ENCODE results near the gene DUSP6.
A peak's percentile ranks its signal among the peaks of the same experiment; 100 is the strongest.

Gene DUSP6

DNA sequence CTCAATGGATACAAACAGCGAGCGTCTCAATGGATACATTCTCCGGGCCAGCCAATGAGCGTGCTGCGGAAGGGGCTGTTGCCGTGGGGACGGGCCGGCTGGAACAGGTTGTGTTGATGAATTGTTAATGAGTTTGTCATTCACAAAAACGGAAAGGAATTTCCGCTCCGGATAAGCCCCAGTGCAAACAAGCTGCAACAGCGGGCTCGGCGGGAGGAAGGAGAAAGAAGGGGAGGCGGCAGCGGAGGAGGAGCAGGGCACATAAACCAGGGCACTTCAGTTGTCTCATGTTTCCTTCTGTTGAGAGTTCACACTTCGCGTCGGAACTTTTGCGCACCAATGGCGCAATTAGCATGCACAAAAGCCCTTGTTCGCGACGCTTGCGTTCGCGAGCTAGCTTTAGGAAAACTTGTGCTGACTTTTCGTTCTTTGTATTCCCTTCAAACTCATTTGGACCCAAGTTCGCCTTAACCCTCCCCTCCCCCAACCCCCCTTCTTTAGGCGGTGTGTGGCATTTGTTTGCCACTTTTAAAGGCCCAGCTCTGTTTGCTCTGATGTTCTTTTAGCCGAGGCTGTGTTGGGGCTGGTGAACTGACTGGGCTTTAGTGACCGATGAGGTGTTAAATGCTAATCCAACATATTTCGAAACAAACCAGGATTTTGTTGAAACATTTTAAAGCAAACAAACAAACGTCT lies at the start of gene DUSP6:
Gene DUSP6, minus strand, starts transcription at position 10 of the 696 bp plus-strand sequence. CDS start 462 bp downstream, outside the sequence.
- DNase-seq: peak; percentile 87

- DNase-seq: no peak
These were observed 49.2 kb upstream of the DUSP6 start for GRCh38 chr12:89401433-89402058.

DNA sequence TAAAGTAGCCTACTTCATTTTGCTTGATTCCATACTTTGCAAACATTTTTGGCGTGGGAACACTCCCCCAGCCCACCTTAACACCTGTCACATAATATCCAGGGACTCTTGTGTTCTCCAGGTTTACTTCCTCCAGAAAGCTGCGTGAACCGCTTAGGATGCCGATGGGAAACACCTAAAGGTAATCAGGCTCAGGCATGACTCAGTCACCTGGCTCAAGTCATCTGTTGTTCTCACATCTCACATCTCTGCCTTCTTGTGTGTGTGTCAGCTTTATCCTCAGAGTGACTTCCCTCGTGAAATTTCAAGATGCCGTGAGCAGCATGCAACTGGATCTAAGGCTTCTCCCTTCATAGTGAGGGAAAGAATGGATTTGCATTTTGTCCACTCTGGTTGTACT lies 48.1 kb upstream of the DUSP6 start:
- DNase-seq: no peak

DNA sequence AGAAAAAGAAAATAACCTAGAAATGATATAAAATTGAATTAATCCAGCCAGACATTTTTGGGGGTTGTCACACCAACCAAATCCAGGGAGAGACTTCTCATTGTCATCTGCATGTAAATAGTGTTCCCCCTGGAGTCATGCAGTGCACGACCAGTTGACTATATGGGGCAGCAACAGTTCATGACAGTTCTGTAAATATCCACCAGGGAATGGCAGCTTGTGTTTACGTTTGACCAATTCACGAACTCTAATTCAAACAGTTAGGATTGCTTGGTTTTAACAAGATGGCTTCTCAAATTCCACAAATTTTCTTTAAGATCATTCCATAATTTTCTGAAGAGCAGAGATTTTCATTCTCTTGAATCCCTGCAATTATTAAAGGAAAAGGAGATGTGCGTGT lies 43.4 kb upstream of the DUSP6 start:
- DNase-seq: no peak

DNA sequence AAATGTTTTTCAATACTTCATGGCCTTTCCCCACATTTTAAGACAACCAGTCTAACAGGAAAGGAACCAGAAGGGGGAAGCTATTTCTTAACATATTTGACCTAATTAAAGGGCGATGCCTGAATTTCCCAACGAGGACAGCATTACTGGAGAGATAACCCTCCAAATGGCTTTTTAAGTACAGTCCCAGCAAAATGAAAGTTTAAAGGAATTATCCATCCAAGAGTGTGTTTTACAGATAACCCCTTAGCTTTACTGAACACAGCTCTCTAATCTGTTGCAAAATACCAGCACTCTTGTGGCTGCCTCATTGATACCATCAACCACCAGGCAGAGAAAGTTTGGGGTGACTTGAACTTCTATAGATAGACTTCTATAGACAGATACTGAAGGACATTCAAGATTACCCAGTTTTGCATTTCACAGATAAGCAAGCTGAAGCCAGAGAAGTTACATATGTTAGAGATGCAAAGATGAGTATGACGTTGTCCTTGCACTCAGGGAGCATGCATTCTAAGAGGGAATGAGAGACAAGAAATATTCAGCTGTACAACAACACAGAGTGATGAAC lies 41.3 kb upstream of the DUSP6 start:
- DNase-seq: no peak

DNA sequence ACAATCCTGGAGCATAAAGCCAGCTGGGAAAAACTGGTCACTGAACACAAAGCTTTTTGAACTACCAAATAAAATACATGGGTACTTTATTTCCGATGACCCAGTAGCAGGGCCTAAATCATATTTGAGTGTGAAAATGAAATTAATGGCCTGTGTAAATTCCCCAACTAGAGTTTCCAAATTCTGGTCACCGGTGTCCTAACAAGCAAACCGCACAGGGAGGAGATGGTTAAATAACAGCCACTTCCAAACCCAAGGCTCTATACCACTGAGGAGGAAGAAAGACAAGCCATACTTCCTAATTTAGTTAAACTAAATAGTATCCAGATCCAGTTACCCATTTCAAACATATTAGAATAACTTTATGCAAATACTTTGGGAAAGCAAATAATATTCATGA lies 40.1 kb upstream of the DUSP6 start:
- DNase-seq: no peak

DNA sequence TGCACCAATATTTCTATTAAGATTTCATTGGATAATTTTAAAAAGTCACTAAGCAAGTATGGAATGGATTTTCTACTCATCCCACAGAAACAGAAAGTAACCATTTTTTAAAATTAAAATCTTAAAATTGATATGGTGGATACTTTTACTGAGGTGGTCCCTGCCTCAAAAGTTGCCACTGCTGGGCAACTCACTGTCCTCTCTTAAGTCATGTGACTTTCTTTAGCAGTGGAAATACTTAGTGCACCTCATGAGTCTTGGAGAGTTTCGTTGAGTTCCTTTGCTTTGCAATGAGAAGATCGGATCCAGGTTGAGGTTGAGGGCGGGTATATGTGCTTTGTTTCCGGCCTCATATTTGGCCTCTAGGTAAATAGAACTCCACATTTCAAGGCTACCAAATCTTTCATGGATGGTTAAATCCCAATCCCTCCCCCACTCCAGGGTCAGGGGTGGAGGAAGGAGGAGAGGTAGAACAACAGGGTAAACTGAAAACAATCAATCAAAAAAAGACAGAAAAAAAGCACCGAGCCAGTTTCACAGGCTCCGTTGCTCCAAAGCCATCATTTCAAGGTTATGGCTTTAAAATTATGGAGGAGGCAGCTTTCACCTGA lies 39.5 kb upstream of the DUSP6 start:
- DNase-seq: no peak

- no peak for DNase-seq
These were observed 38.7 kb upstream of the DUSP6 start for GRCh38 chr12:89390802-89391673.

DNA sequence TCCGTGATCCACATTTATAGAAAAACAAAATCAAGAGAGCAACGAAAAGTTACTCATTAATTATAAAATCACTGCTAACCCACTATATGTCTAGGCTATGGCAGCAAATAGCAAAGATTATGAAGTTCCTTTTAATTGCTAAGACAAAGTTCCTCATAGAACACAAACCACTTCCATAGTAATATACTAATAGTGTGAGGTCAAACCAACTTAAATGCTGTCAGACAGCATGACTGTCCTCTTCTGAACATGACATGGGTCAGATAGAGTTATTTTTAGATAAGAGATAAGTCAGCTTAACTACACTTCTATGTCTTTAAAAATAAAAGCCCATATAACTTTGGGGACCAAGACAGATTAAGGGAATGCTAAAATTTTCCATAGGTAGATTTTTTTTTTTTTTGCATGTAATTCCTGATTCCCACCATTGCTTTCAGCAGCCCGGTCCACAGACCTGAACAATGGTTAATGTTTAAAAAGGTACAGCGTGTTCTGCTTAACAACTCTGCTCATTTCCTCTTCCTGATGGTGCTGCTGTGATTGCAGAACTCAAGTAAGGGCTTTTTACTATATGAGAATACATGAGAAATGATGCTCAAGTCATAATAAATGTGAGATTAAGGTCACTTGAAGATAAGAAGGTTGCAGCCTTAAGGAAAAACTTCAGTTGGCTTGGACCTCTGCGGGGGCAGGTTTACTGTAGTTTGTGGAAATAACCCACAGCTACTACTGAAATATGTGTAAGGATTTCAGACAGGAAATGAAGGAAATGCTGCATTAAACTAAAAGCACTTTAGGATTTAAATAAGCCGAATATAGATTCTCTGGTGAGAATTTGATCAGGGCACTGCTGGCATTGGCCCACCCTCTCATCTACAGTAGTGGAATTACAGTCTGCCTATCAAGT lies 37.7 kb upstream of the DUSP6 start:
- no peak for DNase-seq

DNA sequence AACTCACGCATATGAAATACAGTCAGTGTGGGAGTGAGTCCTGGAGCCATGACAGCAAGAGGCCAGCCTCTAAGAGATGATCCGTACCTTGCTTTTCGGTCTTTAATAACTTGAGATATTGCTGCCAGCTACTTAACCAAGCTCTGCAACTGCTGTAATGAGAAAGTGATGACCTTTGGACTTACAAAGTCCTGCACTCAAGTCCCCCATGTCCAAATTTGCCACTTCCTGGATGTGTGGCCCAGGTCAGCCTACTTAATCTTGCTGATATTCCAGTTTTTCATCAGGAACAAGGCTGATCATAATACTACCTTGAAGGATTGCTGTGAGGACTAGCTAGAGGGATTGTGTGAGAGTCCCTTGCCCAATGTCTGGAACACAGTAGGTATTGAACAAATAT lies 33.8 kb upstream of the DUSP6 start:
- no peak for DNase-seq

- DNase-seq: no peak
These were observed 32.5 kb upstream of the DUSP6 start for GRCh38 chr12:89384807-89385206.

DNA sequence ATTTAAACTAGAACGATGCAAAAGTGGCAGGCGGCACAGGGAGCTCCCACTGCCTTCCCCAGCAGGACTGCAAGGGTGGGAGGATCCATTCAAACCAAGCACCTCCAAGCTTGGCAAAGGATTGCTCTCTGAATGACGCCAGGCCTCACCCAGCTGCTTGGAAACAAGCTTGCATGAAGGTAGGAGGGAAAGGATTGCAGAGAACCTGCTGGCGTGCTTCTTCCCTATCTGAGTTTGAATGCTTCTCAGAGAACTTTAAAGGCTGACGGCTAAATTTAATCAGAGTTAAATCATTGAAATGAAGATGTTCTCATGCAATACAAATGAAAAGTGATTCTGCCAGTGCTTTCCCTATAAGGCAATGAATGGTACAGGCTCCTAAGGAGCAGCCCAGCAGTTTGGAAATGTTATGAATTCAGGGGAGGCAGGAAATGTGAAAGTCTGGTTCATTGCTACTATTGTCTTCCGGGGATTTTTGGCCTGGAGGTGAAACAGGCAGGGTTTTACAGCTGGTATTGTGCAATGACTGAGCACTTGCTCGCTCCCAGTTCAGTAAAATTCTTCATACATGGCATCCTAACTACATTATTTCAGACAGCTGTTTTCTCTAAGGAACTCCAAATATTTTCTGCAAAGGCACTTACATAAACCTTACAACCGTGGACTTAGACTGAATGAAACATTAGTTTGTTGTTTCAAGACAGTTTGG lies 31.9 kb upstream of the DUSP6 start:
- DNase-seq: no peak

DNA sequence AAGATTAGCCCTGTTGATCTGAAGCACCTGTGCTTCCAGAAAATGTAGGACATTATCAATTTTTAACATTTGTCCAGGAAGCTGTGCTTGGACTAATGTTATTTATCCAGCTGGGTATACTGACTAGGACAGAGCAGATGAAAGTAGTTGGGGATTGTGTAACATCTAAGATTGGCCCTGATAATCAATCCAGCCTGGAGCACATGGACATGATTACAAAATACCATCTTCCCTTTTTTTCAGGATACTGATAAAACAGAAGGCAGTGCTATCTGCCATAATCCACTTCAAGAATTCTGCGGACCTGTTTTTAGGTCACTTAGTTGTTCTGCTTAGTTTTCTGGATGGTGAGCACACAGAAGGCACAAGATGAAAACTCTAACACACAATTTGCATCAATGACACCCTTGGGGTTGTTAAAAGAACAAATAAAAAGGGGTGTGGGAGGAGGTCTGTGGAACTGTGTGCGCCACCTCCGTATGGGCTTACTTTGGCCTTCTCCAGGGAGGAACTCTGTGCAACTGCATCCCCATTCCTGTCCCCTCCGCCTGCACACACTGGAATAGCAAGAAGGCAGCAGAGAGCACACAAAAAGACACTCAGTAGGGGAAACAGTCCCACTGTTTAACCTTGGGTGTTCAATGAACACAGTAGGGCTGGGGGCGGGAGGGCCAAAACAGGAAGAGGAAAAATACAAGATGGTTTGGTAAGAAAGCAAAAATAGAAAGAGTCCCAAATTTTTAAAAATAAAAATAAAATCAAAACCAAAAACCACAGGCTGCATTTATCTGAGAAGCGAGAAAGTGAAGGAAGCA lies 31.1 kb upstream of the DUSP6 start:
- no peak for DNase-seq

DNA sequence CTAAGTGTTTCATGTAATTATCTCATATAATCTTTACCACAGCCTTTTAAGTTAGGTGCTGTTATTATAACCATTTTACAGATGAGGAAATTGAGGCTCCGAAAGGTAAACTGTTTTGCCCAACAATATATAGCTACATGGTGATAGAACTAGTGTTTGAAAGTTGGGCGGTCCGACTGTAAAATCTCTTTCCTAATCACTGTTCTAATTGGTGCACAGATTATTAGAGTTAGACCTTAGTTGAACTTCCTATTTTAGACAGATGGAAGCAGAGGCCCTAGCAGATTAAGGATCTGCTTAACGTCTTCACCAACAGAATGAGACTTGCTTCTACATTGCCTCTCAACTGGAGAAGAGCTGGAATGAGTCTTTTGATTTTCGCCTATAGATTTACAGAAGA lies 30.0 kb upstream of the DUSP6 start:
- DNase-seq: no peak

DNA sequence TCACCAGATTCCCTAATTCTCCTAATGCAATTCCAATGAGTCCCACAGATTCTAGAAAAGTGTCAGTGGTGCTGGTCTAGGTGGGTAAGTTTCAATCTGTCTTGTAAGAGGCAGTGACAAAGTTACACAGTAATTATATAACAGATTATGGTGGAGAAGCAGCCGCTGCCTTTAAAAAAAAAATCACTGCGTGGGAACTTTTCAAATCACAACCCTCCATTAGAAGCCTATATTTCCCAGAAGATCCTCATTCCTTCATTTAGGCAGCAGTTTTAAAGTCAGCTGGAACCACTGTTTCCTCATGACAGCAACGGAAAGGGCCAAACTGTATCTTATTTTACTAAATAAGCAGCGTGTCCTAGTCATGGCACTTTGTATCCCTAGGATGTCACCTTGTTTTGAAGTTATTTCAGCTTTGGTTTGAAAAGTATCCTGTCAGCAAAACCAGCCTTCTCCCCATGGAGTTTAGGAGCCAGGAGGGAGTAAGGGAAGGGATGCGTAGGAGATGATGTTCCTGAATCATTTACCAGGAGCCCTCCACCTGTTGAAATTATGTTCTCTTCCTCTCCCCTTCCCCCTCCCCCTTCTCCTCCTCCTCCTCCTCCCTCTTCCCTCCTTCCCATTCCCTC lies 27.7 kb upstream of the DUSP6 start:
- no peak for DNase-seq

DNA sequence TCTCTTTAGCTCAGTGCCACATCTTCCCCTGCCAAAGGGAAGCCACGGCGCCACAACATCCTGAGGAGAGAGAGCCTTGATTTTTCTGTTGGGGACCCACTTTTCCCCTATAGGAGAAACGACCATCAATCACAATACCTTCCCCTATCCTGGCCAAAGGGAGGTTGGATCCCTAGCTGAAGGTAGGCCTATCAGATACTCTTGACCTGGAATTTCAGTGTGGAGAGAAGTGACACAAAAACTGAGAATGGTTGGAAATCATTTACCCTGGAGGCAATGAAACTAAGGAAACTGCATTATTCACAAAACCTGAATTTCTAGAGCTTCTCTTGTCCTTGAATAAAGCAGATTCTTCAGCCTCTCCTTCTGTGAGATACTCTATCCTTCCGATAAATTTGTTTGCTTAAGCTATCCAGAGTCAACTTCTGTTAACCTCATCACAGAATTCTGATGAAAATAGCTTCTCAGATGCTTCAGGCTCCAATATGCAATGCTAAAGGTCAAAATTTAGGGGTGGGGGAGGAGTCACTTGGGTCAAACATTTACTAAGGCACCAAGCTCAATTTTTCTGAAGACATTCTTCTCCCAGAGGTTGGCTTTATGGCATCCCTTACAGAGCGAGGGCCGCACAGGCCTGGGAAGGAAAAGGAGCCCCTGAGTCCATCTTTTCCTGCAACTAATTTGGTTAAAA lies 27.0 kb upstream of the DUSP6 start:
- no peak for DNase-seq

GRCh38 chr12:89376844-89377243 lies 24.5 kb upstream of the DUSP6 start:
- DNase-seq: no peak

DNA sequence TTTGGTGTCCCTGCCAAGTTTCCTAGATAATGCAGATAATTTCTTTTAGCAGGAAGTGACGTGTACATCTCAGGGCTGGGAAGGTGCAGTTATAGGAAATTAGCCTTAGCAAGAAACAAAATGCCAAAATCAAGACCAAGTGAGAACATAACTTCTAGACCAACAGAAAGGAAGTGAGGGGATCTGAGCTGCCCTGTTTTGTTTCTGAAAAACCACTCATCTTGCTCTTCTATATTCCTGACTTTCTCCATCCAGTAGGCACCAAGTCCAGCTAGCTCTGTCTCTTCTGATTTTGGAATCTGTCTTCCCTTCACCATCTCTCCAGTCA lies 23.9 kb upstream of the DUSP6 start:
- no peak for DNase-seq

- no peak for DNase-seq
These were observed 21.7 kb upstream of the DUSP6 start for GRCh38 chr12:89373763-89374572.

Measured in NCI-H1048 (cell line).